Natural killer cell (primary cell): ENCODE results near the gene CCHCR1. TPM values are rescaled to one million over a fixed set of nuclear protein-coding genes. Genes with fewer than 3 reads are reported as not detected.

Source experiments
- ATAC-seq, 3 donors: fragments of 150-1000 bp in 2 of 3; fragments of 200-7000 bp in 1 of 3; cut with Tn5 transposase; 1 replicate in 1 of 3; 2 replicates in 2 of 3; pipeline ENCODE4 v1.10.0; 2021; ENCODE audit warnings: mild to moderate bottlenecking in 2 of 3, moderate library complexity in 2 of 3
- DNase-seq, 2 donors: peaks; one replicate each; pipeline versions ENCODE4 v3.0.0 to v3.0.0-alpha.2; 2013 to 2021; ENCODE audit warnings: mixed read lengths in 1 of 2
- H3K27ac ChIP-seq: one replicate; pipeline ENCODE4 v1.5.1; 2013; ENCODE audit warnings: mild to moderate bottlenecking, low read length
- H3K27me3 ChIP-seq: one replicate; pipeline ENCODE4 v1.6.1; 2013; ENCODE audit warnings: low read length; ENCODE audit not compliant: control insufficient read depth, insufficient read depth
- H3K36me3 ChIP-seq: one replicate; pipeline ENCODE4 v1.6.1; 2013; ENCODE audit warnings: low read length; ENCODE audit not compliant: control insufficient read depth, insufficient read depth
- H3K4me1 ChIP-seq: one replicate; pipeline ENCODE4 v1.6.1; 2013; ENCODE audit warnings: low read length; ENCODE audit not compliant: control insufficient read depth, insufficient read depth
- H3K4me3 ChIP-seq: one replicate; pipeline ENCODE4 v1.5.1; 2013; ENCODE audit warnings: low read length
- H3K9me3 ChIP-seq: one replicate; pipeline ENCODE4 v1.6.1; 2013; ENCODE audit warnings: low read length; ENCODE audit not compliant: control insufficient read depth, insufficient read depth
- H3K27ac Mint-ChIP-seq, 2 donors: one replicate each; pipeline ENCODE4 v1.8.0; 2022; ENCODE audit warnings: mild to moderate bottlenecking in 2 of 2, mixed read lengths in 2 of 2, moderate library complexity in 1 of 2
- H3K27me3 Mint-ChIP-seq, 2 donors: one replicate each; pipeline ENCODE4 v1.8.0; 2022; ENCODE audit warnings: low read depth in 2 of 2, mixed read lengths in 2 of 2
- H3K36me3 Mint-ChIP-seq: one replicate; pipeline ENCODE4 v1.8.0; 2022; ENCODE audit warnings: mixed read lengths
- H3K4me1 Mint-ChIP-seq, 2 donors: one replicate each; pipeline ENCODE4 v1.8.0; 2022; ENCODE audit warnings: mixed read lengths in 2 of 2
- H3K4me3 Mint-ChIP-seq: one replicate; pipeline ENCODE4 v1.8.0; 2022; ENCODE audit warnings: mild to moderate bottlenecking, moderate library complexity, mixed read lengths
- H3K9me3 Mint-ChIP-seq, 2 donors: one replicate each; pipeline ENCODE4 v1.8.0; 2022; ENCODE audit warnings: mixed read lengths in 2 of 2
- CTCF ChIP-seq: fragments of 200-600 bp; IDR thresholded peaks from one replicate; pipeline ENCODE4 v1.8.0; 2022; ENCODE audit warnings: antibody characterized with exemption
- WGBS: methylation state at CpG from one replicate; pipeline ENCODE4 v1.1.7; 2013; ENCODE audit warnings: missing lambda C conversion rate; ENCODE audit not compliant: insufficient coverage; 5-methylcytosine and 5-hydroxymethylcytosine counted together
- intact Hi-C: fragments of 100-400 bp; cut with micrococcal nuclease; formaldehyde crosslinking; loops from one replicate; pipeline ENCODE4 v1.14.2; 2022
- total RNA-seq, 4 donors: library from RNA; stranded (reverse); fragments of 120-200 nt in 1 of 4; gene quantifications; one replicate each; pipeline versions ENCODE4 v1.2.3 to v1.2.4, GENCODE V29; 2013 to 2022

CCHCR1 gene
- total RNA-seq, 3 donors from 2014 or later (not counting 1 experiment from before 2014, with no cell fraction given) = 13.0 to 20.7 (median 16.9) TPM

- ATAC-seq = no peak
- WGBS = 27% methylated on average over 35 of the region's 35 CpGs
These were observed 1.6 kb upstream of the CCHCR1 start for GRCh38 chr6:31158863-31159855.

GRCh38 chr6:31158140-31158862, 699 bp upstream of the CCHCR1 start, which contains the start of gene TCF19:
Gene TCF19 (plus strand): TSS chr6:31158589. CDS start chr6:31159470, 881 bp downstream.
- ATAC-seq (peak; percentile 90 to 96 (median 93)), DNase-seq (peak; percentile 94 to 100)
- no peaks in the 10 kb centered on the region for H3K36me3 Mint-ChIP-seq
- TF ChIP-seq CTCF = no peak
- no peaks in the 10 kb centered on the region for H3K27me3 ChIP-seq
- H3K36me3 ChIP-seq = peaks cover 2% of the 10 kb centered on the region
- H3K9me3 ChIP-seq = no peaks in the 10 kb centered on the region
- peaks cover 20% of the 10 kb centered on the region for H3K4me1 ChIP-seq
- under 1% methylated on average over 65 of the region's 65 CpGs for WGBS
- H3K4me3 Mint-ChIP-seq = peak within 1 kb of the TSS; percentile 98
- intact Hi-C loops = loop anchor here (2.0 kb wide), 1 partner anchor 38 kb away; no protein-coding TSS in a partner anchor
- no peaks in the 10 kb centered on the region for H3K9me3 Mint-ChIP-seq
- H3K4me3 ChIP-seq = peak within 1 kb of the TSS; percentile 77
- H3K27ac Mint-ChIP-seq = peak within 1 kb of the TSS; percentile 85 to 87
- H3K4me1 Mint-ChIP-seq = peaks cover 25 to 26% of the 10 kb centered on the region in 2 donors
- H3K27ac ChIP-seq = peak within 1 kb of the TSS; percentile 65
- H3K27me3 Mint-ChIP-seq = no peaks in the 10 kb centered on the region

More at GRCh38 chr6:31158863-31159855, 1.6 kb upstream of the CCHCR1 start:
- no peaks in the 10 kb centered on the region for H3K36me3 Mint-ChIP-seq
- no peaks in the 10 kb centered on the region for H3K27me3 ChIP-seq
- H3K27ac ChIP-seq = peak overlapping the region; percentile 14
- peak in 1 of 2 donors; percentile 45 for DNase-seq
- H3K4me1 ChIP-seq = peaks cover 20% of the 10 kb centered on the region
- H3K4me3 ChIP-seq = peak overlapping the region; percentile 77
- peaks cover 25 to 26% of the 10 kb centered on the region in 2 donors for H3K4me1 Mint-ChIP-seq
- peaks cover 2% of the 10 kb centered on the region for H3K36me3 ChIP-seq
- H3K27me3 Mint-ChIP-seq = no peaks in the 10 kb centered on the region
- H3K9me3 Mint-ChIP-seq = no peaks in the 10 kb centered on the region
- H3K27ac Mint-ChIP-seq = peak overlapping the region; percentile 85 to 87
- intact Hi-C loops = loop anchor here (2.0 kb wide), 1 partner anchor 38 kb away; no protein-coding TSS in a partner anchor
- H3K4me3 Mint-ChIP-seq = peak overlapping the region; percentile 98
- TF ChIP-seq CTCF = no peak
- H3K9me3 ChIP-seq = no peaks in the 10 kb centered on the region

DNA sequence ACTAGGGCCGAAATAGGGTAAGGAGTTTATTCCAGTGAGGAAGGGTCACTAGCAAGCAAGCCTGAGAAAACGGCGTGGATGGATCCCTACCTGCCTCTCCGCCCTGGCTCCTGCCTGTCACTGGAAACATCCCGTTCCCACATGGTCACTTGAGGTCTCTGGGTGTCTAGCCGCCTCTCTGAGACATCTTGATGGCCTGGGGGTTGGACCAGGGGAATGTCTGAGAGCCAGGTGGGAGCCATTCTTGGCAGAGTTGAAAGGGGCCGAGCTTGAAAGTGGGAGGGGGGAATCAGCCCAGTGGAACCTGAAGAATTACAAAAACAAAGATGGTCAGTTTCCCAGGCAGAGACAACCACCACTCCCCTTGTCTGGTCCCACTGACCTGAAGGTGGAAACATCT, 961 bp downstream of the CCHCR1 start:
- no peak for ATAC-seq
- no peak for TF ChIP-seq CTCF
- 98% methylated on average over 7 of the region's 7 CpGs for WGBS
- no peak overlapping the region for H3K27ac ChIP-seq
- no peak for DNase-seq
- H3K27me3 Mint-ChIP-seq = no peaks in the 10 kb centered on the region
- no peak overlapping the region for H3K27ac Mint-ChIP-seq
- intact Hi-C loops = no loop called here
- peaks cover 20% of the 10 kb centered on the region for H3K4me1 ChIP-seq
- H3K27me3 ChIP-seq = no peaks in the 10 kb centered on the region
- H3K4me1 Mint-ChIP-seq = peaks cover 25 to 26% of the 10 kb centered on the region in 2 donors
- peaks cover 2% of the 10 kb centered on the region for H3K36me3 ChIP-seq
- no peaks in the 10 kb centered on the region for H3K9me3 Mint-ChIP-seq
- no peaks in the 10 kb centered on the region for H3K9me3 ChIP-seq
- H3K4me3 Mint-ChIP-seq = no peak overlapping the region
- H3K4me3 ChIP-seq = no peak overlapping the region
- H3K36me3 Mint-ChIP-seq = no peaks in the 10 kb centered on the region
